Measurements from ENCODE around the gene SF3B4.

Gene SF3B4, protein sequence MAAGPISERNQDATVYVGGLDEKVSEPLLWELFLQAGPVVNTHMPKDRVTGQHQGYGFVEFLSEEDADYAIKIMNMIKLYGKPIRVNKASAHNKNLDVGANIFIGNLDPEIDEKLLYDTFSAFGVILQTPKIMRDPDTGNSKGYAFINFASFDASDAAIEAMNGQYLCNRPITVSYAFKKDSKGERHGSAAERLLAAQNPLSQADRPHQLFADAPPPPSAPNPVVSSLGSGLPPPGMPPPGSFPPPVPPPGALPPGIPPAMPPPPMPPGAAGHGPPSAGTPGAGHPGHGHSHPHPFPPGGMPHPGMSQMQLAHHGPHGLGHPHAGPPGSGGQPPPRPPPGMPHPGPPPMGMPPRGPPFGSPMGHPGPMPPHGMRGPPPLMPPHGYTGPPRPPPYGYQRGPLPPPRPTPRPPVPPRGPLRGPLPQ

GRCh38 chr1:149927563-149928400, at the start of gene SF3B4:
Gene SF3B4, minus strand, starts transcription at chr1:149927803. Its CDS starts 44 bp downstream, at chr1:149927759.
- peak; percentile 74 for DNase-seq (ENCODE audit: extremely low read depth, low read depth)
- no peak for TF ChIP-seq CTCF (IDR thresholded peaks at IDR 0.05; ENCODE audit: low read depth, low read length)

DNA sequence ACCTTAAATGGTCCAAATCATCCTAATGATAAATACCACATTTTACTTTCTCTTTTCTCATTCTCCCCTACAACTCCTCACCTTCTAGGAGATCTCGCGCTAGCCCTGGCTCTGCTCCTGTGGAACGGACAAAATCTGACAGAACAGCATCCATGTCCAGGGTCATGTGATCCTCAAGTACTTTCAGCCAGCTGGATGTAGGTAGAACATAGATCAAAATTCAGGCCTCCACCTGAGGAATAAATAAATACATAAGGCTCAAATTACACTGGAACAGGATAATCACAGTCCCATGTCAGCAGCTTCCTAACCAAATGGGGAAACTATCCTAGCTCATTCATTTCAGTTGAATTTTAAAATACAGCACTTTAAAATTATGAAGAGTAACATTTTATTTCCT, 49.7 kb upstream of the SF3B4 start:
- no peak for DNase-seq (ENCODE audit: extremely low read depth, low read depth)
- TF ChIP-seq CTCF (IDR thresholded peaks at IDR 0.05; ENCODE audit: low read depth, low read length), result no peak

DNA sequence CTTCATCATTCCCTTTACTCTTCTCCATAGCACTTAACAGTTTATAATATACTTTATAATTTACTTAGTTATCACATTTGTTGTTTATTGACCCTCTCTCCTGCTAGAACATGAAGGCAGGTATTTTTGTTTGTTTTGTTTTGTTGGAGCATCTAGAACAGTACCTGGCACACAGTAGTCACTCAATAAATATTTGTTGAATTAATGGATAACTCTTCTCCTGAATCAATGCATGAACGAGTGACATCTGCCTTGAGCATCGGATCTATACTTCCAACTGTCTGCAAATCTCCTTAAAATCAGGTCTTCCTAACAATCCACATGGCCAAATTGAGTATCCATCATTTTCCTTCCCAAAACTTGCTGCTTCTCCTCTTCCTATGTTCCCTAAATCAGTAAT, 44.9 kb upstream of the SF3B4 start:
- TF ChIP-seq CTCF (IDR thresholded peaks at IDR 0.05; ENCODE audit: low read depth, low read length), result no peak
- DNase-seq (ENCODE audit: extremely low read depth, low read depth), result no peak

GRCh38 chr1:149967646-149968045, 40.0 kb upstream of the SF3B4 start:
- no peak for TF ChIP-seq CTCF (IDR thresholded peaks at IDR 0.05; ENCODE audit: low read depth, low read length)
- DNase-seq (ENCODE audit: extremely low read depth, low read depth), result no peak

DNA sequence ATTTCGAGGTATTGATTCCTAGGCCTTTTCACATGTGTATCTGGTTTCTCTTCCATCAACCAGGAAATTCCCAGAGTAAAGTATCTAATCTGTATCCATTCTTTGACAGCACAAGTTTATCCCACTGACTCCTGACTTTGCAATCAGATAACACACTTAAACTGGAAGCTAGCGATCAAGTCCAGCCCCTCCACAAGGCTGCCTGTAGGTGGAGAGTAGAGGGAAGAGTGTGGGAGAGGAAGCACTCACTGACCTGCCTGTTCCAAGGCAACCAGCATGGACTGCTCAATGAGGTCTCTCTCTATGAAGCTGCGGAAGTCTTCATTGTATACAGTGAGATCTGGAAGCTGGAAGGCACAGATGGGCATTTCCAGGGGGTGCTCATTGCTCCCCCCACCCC, 39.4 kb upstream of the SF3B4 start:
- no peak for DNase-seq (ENCODE audit: extremely low read depth, low read depth)
- no peak for TF ChIP-seq CTCF (IDR thresholded peaks at IDR 0.05; ENCODE audit: low read depth, low read length)

- TF ChIP-seq CTCF (IDR thresholded peaks at IDR 0.05; ENCODE audit: low read depth, low read length), result no peak
- DNase-seq (ENCODE audit: extremely low read depth, low read depth), result no peak
Observed at GRCh38 chr1:149966405-149966804, 38.8 kb upstream of the SF3B4 start.

- no peak for TF ChIP-seq CTCF (IDR thresholded peaks at IDR 0.05; ENCODE audit: low read depth, low read length)
- no peak for DNase-seq (ENCODE audit: extremely low read depth, low read depth)
Observed at GRCh38 chr1:149965440-149965839, 37.8 kb upstream of the SF3B4 start.
